ENCODE results near the gene ANP32E.

Gene ANP32E

GRCh38 chr1:150168960-150169601 is 66.8 kb downstream of the ANP32E start:
- 59% methylated on average over 5 of the region's 6 CpGs for WGBS
- no peaks in the 10 kb centered on the region for H3K27me3 ChIP-seq (ENCODE audit: insufficient read depth, low read length)
- H3K9ac ChIP-seq (ENCODE audit: low read depth, low read length), result no peak overlapping the region
- peaks cover 7% of the 10 kb centered on the region; the same call in 1 of the 2 replicates for H3K4me1 ChIP-seq (ENCODE audit: insufficient read depth, low read length)
- H3K36me3 ChIP-seq (ENCODE audit: insufficient read depth, low read length), result no peaks in the 10 kb centered on the region
- H3K27ac ChIP-seq (ENCODE audit: low read depth, low read length), result no peak overlapping the region
- no peaks in the 10 kb centered on the region for H3K9me3 ChIP-seq (ENCODE audit: insufficient read depth, low read depth, low read length)
- no peak overlapping the region for H3K4me3 ChIP-seq (ENCODE audit: low read length)
